CD14-positive monocyte (primary cell): ENCODE results near the gene KDM4F. TPM values are rescaled to one million over a fixed set of nuclear protein-coding genes. Genes with fewer than 3 reads are reported as not detected.

Experiments used
- DNase-seq, 3 donors: peaks; one replicate each; pipeline ENCODE4 v3.0.0-alpha.2; 2011 to 2022
- H2AFZ ChIP-seq: 2 replicates; pipeline ENCODE4 v1.6.0; 2012; ENCODE audit warnings: mild to moderate bottlenecking, low read depth, low read length, inconsistent platforms; ENCODE audit not compliant: insufficient read depth, poor library complexity, severe bottlenecking
- H3K27ac ChIP-seq, 2 donors: 1 replicate in 1 of 2; 2 replicates in 1 of 2; pipeline ENCODE4 v1.5.1; 2012 to 2013; ENCODE audit warnings: low read length in 2 of 2, control low read depth in 1 of 2, inconsistent platforms in 1 of 2, low read depth in 1 of 2, mild to moderate bottlenecking in 1 of 2
- H3K27me3 ChIP-seq, 2 donors: one replicate each; pipeline versions ENCODE4 v1.6.0 to v1.6.1; 2011 to 2013; ENCODE audit warnings: low read length in 2 of 2; ENCODE audit not compliant: control insufficient read depth in 2 of 2, insufficient read depth in 2 of 2
- H3K36me3 ChIP-seq, 2 donors: replicated peaks in 1 of 2; 1 replicate in 1 of 2; 2 replicates in 1 of 2; pipeline versions ENCODE4 v1.5.1 to v1.6.1; 2012 to 2013; ENCODE audit warnings: low read length in 2 of 2, control low read depth in 1 of 2, inconsistent platforms in 1 of 2, mild to moderate bottlenecking in 1 of 2; ENCODE audit not compliant: insufficient read depth in 2 of 2, control insufficient read depth in 1 of 2
- H3K4me1 ChIP-seq, 2 donors: 1 replicate in 1 of 2; 2 replicates in 1 of 2; pipeline versions ENCODE4 v1.5.1 to v1.6.1; 2012 to 2013; ENCODE audit warnings: low read length in 2 of 2, control low read depth in 1 of 2, inconsistent platforms in 1 of 2, mild to moderate bottlenecking in 1 of 2, moderate library complexity in 1 of 2; ENCODE audit not compliant: insufficient read depth in 2 of 2, control insufficient read depth in 1 of 2
- H3K4me2 ChIP-seq: replicated peaks from 2 replicates; pipeline ENCODE3; 2012; ENCODE audit warnings: low read length, moderate library complexity, mild to moderate bottlenecking; ENCODE audit not compliant: poor library complexity, severe bottlenecking; ENCODE audit errors: extremely low read depth
- H3K4me3 ChIP-seq, 3 experiments: fragments of 200-600 bp in 1 of 3; sonication (generic) in 1 of 3; replicated peaks in 1 of 3; 1 replicate in 2 of 3; 2 replicates in 1 of 3; pipeline ENCODE4 v1.5.1; 2011 to 2013; ENCODE audit warnings: low read length in 3 of 3, mild to moderate bottlenecking in 3 of 3, control low read depth in 2 of 3, low read depth in 2 of 3, inconsistent platforms in 1 of 3, moderate library complexity in 1 of 3
- H3K79me2 ChIP-seq: 2 replicates; pipeline ENCODE4 v1.6.0; 2012; ENCODE audit warnings: mild to moderate bottlenecking, control low read depth, inconsistent platforms, low read length, moderate library complexity; ENCODE audit not compliant: insufficient read depth
- H3K9ac ChIP-seq: 2 replicates; pipeline ENCODE4 v1.6.0; 2017; ENCODE audit warnings: low read length, mild to moderate bottlenecking; ENCODE audit not compliant: insufficient read depth, poor library complexity, severe bottlenecking
- H3K9me3 ChIP-seq, 2 donors: replicated peaks in 1 of 2; 1 replicate in 1 of 2; 2 replicates in 1 of 2; pipeline versions ENCODE4 v1.5.1 to v1.6.1; 2012 to 2013; ENCODE audit warnings: low read length in 2 of 2, control low read depth in 1 of 2; ENCODE audit not compliant: control insufficient read depth in 1 of 2, insufficient read depth in 1 of 2
- H4K20me1 ChIP-seq: 2 replicates; pipeline ENCODE4 v1.6.0; 2012; ENCODE audit warnings: mild to moderate bottlenecking, low read length, control low read depth, moderate library complexity; ENCODE audit not compliant: insufficient read depth
- H3K27ac Mint-ChIP-seq, 7 donors: one replicate each; pipeline ENCODE4 v1.8.0; 2020; ENCODE audit warnings: mild to moderate bottlenecking in 7 of 7, mixed read lengths in 7 of 7, moderate library complexity in 6 of 7, inconsistent platforms in 2 of 7
- H3K27me3 Mint-ChIP-seq, 3 donors: one replicate each; pipeline ENCODE4 v1.8.0; 2021 to 2022; ENCODE audit warnings: low read depth in 3 of 3, mild to moderate bottlenecking in 3 of 3, mixed read lengths in 3 of 3, moderate library complexity in 3 of 3, inconsistent platforms in 1 of 3
- H3K36me3 Mint-ChIP-seq, 2 donors: one replicate each; pipeline ENCODE4 v1.8.0; 2020; ENCODE audit warnings: mixed read lengths in 2 of 2, inconsistent platforms in 1 of 2, mild to moderate bottlenecking in 1 of 2
- H3K4me1 Mint-ChIP-seq: one replicate; pipeline ENCODE4 v1.8.0; 2020; ENCODE audit warnings: mild to moderate bottlenecking, mixed read lengths
- H3K4me3 Mint-ChIP-seq, 2 donors: one replicate each; pipeline ENCODE4 v1.8.0; 2020; ENCODE audit warnings: mild to moderate bottlenecking in 2 of 2, mixed read lengths in 2 of 2, moderate library complexity in 1 of 2
- H3K9me3 Mint-ChIP-seq, 7 donors: one replicate each; pipeline ENCODE4 v1.8.0; 2020 to 2022; ENCODE audit warnings: mixed read lengths in 7 of 7, mild to moderate bottlenecking in 6 of 7, moderate library complexity in 6 of 7, inconsistent platforms in 2 of 7
- CTCF ChIP-seq: fragments of 200-600 bp; IDR thresholded peaks from one replicate; pipeline ENCODE4 v1.8.0; 2022; ENCODE audit warnings: antibody characterized with exemption, mild to moderate bottlenecking
- WGBS: methylation state at CpG from one replicate; pipeline ENCODE4 v1.1.5; 2013; ENCODE audit warnings: missing lambda C conversion rate; ENCODE audit not compliant: insufficient coverage; 5-methylcytosine and 5-hydroxymethylcytosine counted together
- intact Hi-C, 2 donors: fragments of 100-400 bp; cut with micrococcal nuclease; formaldehyde crosslinking; loops; one replicate each; pipeline versions ENCODE4 v1.15.0 to v1.15.1; 2023
- polyA plus RNA-seq, 3 donors: library from polyadenylated mRNA; depleted of rRNA in 1 of 3; unstranded in 2 of 3; stranded (reverse) in 1 of 3; fragments of 300-500 nt in 2 of 3; fragments of >200 nt in 1 of 3; fragmentation: Illumina TruSeq in 2 of 3; gene quantifications; 1 replicate in 2 of 3; 2 replicates in 1 of 3; pipeline ENCODE4 v1.2.3, GENCODE V29; 2012 to 2021

Gene KDM4F
- polyA plus RNA-seq, 3 donors = not detected

- H3K9me3 Mint-ChIP-seq = no peaks in the 10 kb centered on the region
- Histone ChIP-seq H3K36me3 (no peaks in the 10 kb centered on the region), H3K27ac (no peak overlapping the region), H3K79me2 (peaks cover 16% of the 10 kb centered on the region), H3K4me1 (peaks cover 15 to 19% of the 10 kb centered on the region in 2 donors), H3K9me3 (no peaks in the 10 kb centered on the region), H2AFZ (no peak overlapping the region), H3K27me3 (peaks cover 0 to 5% of the 10 kb centered on the region in 2 donors), H3K9ac (no peak overlapping the region), H3K4me2 (no peak overlapping the region), H3K4me3 (no peak overlapping the region), H4K20me1 (no peaks in the 10 kb centered on the region)
- H3K4me1 Mint-ChIP-seq = peaks cover 21% of the 10 kb centered on the region
- no peak overlapping the region for H3K27ac Mint-ChIP-seq
- intact Hi-C loops = loop anchor here in 1 of 2 donors (10.0 kb wide), 1 partner anchor 632 kb away; no protein-coding TSS in a partner anchor
- no peak for TF ChIP-seq CTCF
- no peak for DNase-seq
- H3K36me3 Mint-ChIP-seq = peaks cover 4 to 5% of the 10 kb centered on the region in 2 donors
- H3K4me3 Mint-ChIP-seq = no peak overlapping the region
- peaks cover 0 to 5% (median 1%) of the 10 kb centered on the region in 3 donors for H3K27me3 Mint-ChIP-seq
These were observed 23.7 kb downstream of the KDM4F start for GRCh38 chr11:95072948-95073347.

GRCh38 chr11:95074792-95075563, 25.8 kb downstream of the KDM4F start:
- peaks cover 5 to 7% (median 6%) of the 10 kb centered on the region in 3 donors for H3K27me3 Mint-ChIP-seq
- no peak overlapping the region for H2AFZ ChIP-seq
- peaks cover 4 to 5% of the 10 kb centered on the region in 2 donors for H3K36me3 Mint-ChIP-seq
- no peaks in the 10 kb centered on the region for H3K9me3 Mint-ChIP-seq
- peak overlapping the region in 1 of 7 donors; percentile 20 for H3K27ac Mint-ChIP-seq
- DNase-seq = no peak
- no peaks in the 10 kb centered on the region for H3K36me3 ChIP-seq
- H3K27ac ChIP-seq = no peak overlapping the region
- H3K4me3 ChIP-seq = no peak overlapping the region
- H3K27me3 ChIP-seq = peaks cover 5 to 12% of the 10 kb centered on the region in 2 donors
- no peaks in the 10 kb centered on the region for H4K20me1 ChIP-seq
- H3K4me2 ChIP-seq = no peak overlapping the region
- H3K9me3 ChIP-seq = no peaks in the 10 kb centered on the region
- no peak overlapping the region for H3K9ac ChIP-seq
- intact Hi-C loops = loop anchor here in 1 of 2 donors (10.0 kb wide), 1 partner anchor 630 kb away; no protein-coding TSS in a partner anchor
- no CpG with 5 or more reads among the region's 8 CpGs for WGBS
- H3K79me2 ChIP-seq = no peaks in the 10 kb centered on the region
- no peaks in the 10 kb centered on the region for H3K4me1 ChIP-seq
- H3K4me3 Mint-ChIP-seq = no peak overlapping the region
- peaks cover 7% of the 10 kb centered on the region for H3K4me1 Mint-ChIP-seq
- TF ChIP-seq CTCF = no peak
